ENCODE data around the gene NELFE. TPM values are rescaled to one million over a fixed set of nuclear protein-coding genes. Genes with fewer than 3 reads are reported as not detected.

The NELFE gene
- total and polyA plus RNA-seq, 12 donors: 36.5 to 70.4 (median 45.7) TPM

GRCh38 chr6:31967926-31968320, 9.2 kb upstream of the NELFE start:
- ATAC-seq (no peak), DNase-seq (no peak)
- WGBS, 2 donors: 84 to 87% methylated on average over 3 of the region's 3 CpGs
- no peak for TF ChIP-seq CTCF (IDR thresholded peaks at IDR 0.05)
- intact Hi-C loops (cut with DNase I): no loop called here
- H3K27ac ChIP-seq: no peak overlapping the region
- no peaks in the 10 kb centered on the region for H3K27me3 ChIP-seq
- H3K36me3 ChIP-seq: peaks cover 0 to 79% (median 49%) of the 10 kb centered on the region in 9 donors
- H3K4me1 ChIP-seq: peaks cover 2 to 22% (median 17%) of the 10 kb centered on the region in 9 donors
- H3K9me3 ChIP-seq: no peaks in the 10 kb centered on the region
- no peak overlapping the region for H3K4me3 ChIP-seq

- 86 to 89% methylated on average over 10 of the region's 10 CpGs for WGBS, 2 donors
- peaks cover 0 to 18% (median 13%) of the 10 kb centered on the region in 9 donors for H3K4me1 ChIP-seq
- no peaks in the 10 kb centered on the region for H3K27me3 ChIP-seq
- DNase-seq (no peak), ATAC-seq (no peak)
- intact Hi-C loops (cut with DNase I): no loop called here
- TF ChIP-seq CTCF (IDR thresholded peaks at IDR 0.05): no peak
- H3K27ac ChIP-seq: no peak overlapping the region
- H3K9me3 ChIP-seq: no peaks in the 10 kb centered on the region
- peaks cover 0 to 85% (median 55%) of the 10 kb centered on the region in 9 donors for H3K36me3 ChIP-seq
- no peak overlapping the region for H3K4me3 ChIP-seq
Observed at GRCh38 chr6:31966997-31967925, 8.5 kb upstream of the NELFE start.

- ATAC-seq: no peak
- H3K27me3 ChIP-seq: no peaks in the 10 kb centered on the region
- H3K27ac ChIP-seq: no peak overlapping the region
- TF ChIP-seq CTCF (IDR thresholded peaks at IDR 0.05): no peak
- H3K4me3 ChIP-seq: no peak overlapping the region
- no peak for DNase-seq
- H3K9me3 ChIP-seq: no peaks in the 10 kb centered on the region
- intact Hi-C loops (cut with DNase I): no loop called here
- peaks cover 0 to 93% (median 62%) of the 10 kb centered on the region in 9 donors for H3K36me3 ChIP-seq
- 87 to 88% methylated on average over 7 of the region's 7 CpGs for WGBS, 2 donors
- H3K4me1 ChIP-seq: peaks cover 0 to 16% (median 12%) of the 10 kb centered on the region in 9 donors
Observed at GRCh38 chr6:31966506-31966905, 7.7 kb upstream of the NELFE start.

- Histone ChIP-seq H3K4me3 (no peak overlapping the region), H3K36me3 (peaks cover 0 to 100% (median 68%) of the 10 kb centered on the region in 9 donors), H3K9me3 (no peaks in the 10 kb centered on the region), H3K27me3 (no peaks in the 10 kb centered on the region), H3K4me1 (peaks cover 0 to 8% (median 4%) of the 10 kb centered on the region in 9 donors), H3K27ac (no peak overlapping the region)
- ATAC-seq (no peak), DNase-seq (no peak)
- intact Hi-C loops (cut with DNase I): no loop called here
- TF ChIP-seq CTCF (IDR thresholded peaks at IDR 0.05): no peak
- WGBS, 2 donors: 89 to 92% methylated on average over 13 of the region's 13 CpGs
Observed at GRCh38 chr6:31965700-31966099, 6.9 kb upstream of the NELFE start.
